LNCaP clone FGC (cell line): ENCODE data around the gene MRPL50.

ENCODE experiments used
- DNase-seq: peaks from one replicate; pipeline ENCODE4 v3.0.0-alpha.2; 2011; ENCODE audit warnings: low read depth
- H3K4me3 ChIP-seq: 2 replicates; pipeline ENCODE4 v1.5.1; 2011; ENCODE audit warnings: mild to moderate bottlenecking, low read depth, low read length, control low read depth
- CTCF ChIP-seq: IDR thresholded peaks from 2 replicates; pipeline ENCODE4 v1.5.1; 2012; ENCODE audit warnings: mild to moderate bottlenecking; ENCODE audit not compliant: control insufficient read depth, insufficient read depth; ENCODE audit errors: extremely low read depth

The MRPL50 gene

DNA sequence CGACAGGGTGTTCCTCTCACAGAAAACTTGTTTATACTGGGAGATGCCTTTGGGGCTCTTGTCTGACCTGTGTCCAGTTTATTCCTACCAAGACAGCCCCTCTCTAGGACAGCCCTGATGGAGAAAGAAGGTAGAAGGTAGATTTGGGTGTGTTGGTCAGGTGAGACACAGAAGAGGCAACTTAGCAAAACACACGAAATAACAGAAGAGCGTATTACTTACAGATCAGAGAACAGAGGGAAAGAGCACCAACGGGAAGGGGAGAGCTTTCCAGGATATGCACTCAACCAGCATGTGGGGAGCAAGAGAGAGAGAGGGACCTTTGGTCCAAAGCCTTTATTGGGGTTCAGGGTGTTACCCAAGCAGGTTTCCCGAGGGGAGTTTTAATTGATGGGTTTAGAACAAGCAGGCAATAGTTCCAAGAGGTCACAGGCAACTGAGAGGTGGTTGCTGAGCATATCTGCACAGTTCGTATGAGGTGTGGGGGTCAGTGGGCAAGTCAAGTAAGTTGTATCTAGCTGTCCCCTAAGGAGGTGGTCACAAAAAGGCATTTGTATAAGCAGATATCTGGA lies 45.4 kb downstream of the MRPL50 start:
- no peak for TF ChIP-seq CTCF
- DNase-seq, result no peak

GRCh38 chr9:101350285-101350684 lies 48.1 kb downstream of the MRPL50 start:
- no peak for DNase-seq
- H3K4me3 ChIP-seq, result no peak overlapping the region

More for the DNA sequence above, 45.4 kb downstream of the MRPL50 start:
- no peak overlapping the region for H3K4me3 ChIP-seq

GRCh38 chr9:101342595-101342994 lies 55.8 kb downstream of the MRPL50 start:
- TF ChIP-seq CTCF, result no peak
- no peak overlapping the region for H3K4me3 ChIP-seq
- DNase-seq, result no peak

More at GRCh38 chr9:101350285-101350684, 48.1 kb downstream of the MRPL50 start:
- TF ChIP-seq CTCF, result no peak

DNA sequence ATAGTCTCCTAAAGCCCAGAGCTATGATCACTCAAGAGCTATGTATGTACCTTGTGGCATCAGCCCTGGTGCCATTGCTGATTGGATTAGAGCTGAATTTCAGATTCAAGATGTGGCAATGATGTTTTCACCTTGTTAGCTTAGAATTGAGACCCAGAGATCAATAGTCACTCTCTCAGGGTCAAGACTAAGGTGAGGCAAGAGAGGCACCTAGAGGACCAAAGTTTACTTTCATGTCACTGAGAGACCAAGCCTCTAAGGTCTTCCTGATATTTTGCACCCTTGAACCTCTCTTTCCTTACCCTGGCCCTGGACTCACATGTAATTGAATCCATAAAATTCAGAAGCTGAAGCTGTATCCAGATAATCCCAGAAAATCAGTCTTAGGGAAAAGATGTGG lies 56.5 kb downstream of the MRPL50 start:
- no peak for DNase-seq
- TF ChIP-seq CTCF, result no peak
- no peak overlapping the region for H3K4me3 ChIP-seq
